Stimulated activated CD4-positive, alpha-beta T cell treated with anti-CD3 and anti-CD28 coated beads, Interleukin-12 subunit alpha, Interleukin-12 subunit beta, amount 100 ng/mL, for 24 hours (primary cell): ENCODE results near the gene CHPF2.
A peak's percentile ranks its signal among the peaks of the same experiment; 100 is the strongest.

Source experiments
- DNase-seq, 2 experiments: peaks; one replicate each; pipeline ENCODE4 v3.0.0-alpha.2; 2020; ENCODE audit warnings: low read depth in 2 of 2

The CHPF2 gene

GRCh38 chr7:151206914-151207313 lies 25.4 kb upstream of the CHPF2 start:
- DNase-seq = no peak

- no peak for DNase-seq
Measured at GRCh38 chr7:151207315-151207714, 25.0 kb upstream of the CHPF2 start.

GRCh38 chr7:151207804-151208203 lies 24.5 kb upstream of the CHPF2 start:
- DNase-seq = no peak

DNA sequence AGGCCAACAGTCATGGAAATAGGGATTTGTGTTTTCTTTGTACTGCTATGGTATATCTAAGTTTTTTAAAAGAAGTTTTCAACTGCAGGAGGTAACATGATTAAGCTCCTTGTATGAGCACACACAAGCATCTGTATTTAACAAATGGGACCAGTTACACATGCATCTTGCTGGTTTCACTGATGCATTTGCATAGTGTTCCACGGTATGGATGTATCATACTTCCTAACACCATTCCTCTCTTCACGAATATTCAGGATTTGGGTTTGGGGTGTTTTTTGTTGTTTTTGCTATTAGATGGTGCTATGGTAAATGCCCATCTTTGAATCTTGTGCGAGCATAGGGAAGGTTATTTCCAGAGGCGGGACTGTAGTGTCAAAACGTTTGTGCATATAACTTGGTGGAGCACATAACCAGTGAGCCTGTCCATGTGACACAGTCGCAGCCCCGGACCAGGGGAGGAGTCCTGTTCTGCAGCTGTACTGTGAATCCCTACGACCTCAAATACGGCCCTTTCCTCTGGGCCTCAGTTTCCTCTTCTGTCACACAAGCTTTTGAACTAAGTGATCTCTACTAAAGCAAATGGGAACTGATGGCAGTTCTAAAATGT lies 23.9 kb upstream of the CHPF2 start:
- DNase-seq = no peak

DNA sequence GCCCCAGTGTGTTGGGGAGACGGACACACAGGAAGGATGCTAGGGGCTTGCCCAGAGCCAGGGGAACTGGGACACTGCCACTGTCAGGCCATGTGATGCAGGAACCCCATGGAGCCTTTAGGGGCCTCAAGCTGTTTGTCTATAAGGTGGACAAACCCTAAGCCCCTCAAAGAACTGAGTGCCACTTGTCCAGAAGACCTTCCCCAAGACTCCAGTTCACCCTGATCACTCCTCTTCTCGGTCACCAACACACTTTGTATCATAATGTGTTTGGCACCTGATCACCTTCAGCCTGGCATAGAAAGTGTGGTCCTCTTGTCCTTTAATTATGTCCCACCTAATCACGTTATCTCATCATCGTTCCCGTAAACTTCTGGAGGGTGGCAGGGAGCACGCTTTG lies 22.7 kb upstream of the CHPF2 start:
- DNase-seq = no peak

- DNase-seq = no peak
Measured at GRCh38 chr7:151210087-151210854, 22.0 kb upstream of the CHPF2 start, which contains the start of gene H2BK1. H2BK1 (minus strand) TSS chr7:151210488; CDS start chr7:151210318, 170 bp downstream.

GRCh38 chr7:151211155-151211772 lies 21.0 kb upstream of the CHPF2 start:
- no peak for DNase-seq

DNA sequence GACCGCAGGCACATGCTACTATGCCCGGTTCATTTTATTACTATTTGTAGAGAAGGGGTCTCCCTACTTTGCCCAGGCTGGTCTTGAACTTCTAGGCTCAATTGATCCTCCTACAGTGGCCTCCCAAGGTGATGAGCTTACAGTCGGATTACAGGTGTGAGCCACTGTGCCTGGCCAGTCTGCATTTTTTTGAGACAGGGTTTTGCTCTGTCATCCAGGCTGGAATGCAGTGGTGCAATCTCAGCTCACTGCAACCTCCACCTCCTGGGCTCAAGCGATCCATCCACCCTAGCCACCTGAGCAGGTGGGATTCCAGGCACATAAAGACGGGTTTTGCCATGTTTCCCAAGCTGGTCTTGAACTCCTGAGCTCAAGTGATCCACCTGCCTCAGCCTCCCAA lies 19.7 kb upstream of the CHPF2 start:
- DNase-seq = no peak

GRCh38 chr7:151213826-151214225 lies 18.5 kb upstream of the CHPF2 start:
- no peak for DNase-seq

- no peak for DNase-seq
Measured at GRCh38 chr7:151215396-151215795, 16.9 kb upstream of the CHPF2 start.

DNA sequence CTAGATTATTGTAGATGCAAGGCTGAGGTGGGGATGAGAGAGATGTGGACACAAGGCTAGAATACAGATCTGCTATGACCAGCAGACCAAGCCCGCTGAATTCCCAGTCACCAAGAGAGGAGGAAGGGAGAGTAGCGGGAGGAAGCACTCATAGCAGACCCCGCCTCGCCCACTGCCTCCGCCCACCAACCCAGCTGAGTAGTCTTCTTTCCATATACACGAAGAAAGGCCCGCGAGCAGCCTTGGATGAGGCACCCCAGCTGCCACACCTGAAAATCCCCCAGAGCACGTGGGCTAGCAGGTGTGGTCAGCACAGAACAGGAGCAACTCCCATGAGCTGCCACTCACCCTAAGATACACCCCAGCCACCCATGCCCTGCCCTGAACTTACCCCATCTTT lies 14.1 kb upstream of the CHPF2 start:
- no peak for DNase-seq

GRCh38 chr7:151223728-151224127 lies 8.6 kb upstream of the CHPF2 start:
- no peak for DNase-seq

- DNase-seq = no peak
Measured at GRCh38 chr7:151225948-151226510, 6.3 kb upstream of the CHPF2 start.

DNA sequence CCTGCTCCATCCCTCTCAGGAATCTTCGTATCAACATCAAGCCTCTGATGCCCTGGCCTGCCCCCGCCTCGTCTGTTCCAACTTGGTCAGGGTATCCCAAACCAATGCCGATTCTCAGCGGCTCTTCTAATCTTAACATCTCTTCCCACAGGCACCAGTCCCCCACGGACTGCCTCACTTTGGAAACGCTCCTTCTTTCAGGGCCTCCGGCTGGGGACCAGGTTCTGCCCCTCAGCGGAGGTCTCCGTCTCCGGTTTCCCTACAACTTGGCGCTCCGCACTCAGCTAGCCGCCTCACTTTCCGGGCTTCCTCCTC lies 5.8 kb upstream of the CHPF2 start:
- DNase-seq = no peak

DNA sequence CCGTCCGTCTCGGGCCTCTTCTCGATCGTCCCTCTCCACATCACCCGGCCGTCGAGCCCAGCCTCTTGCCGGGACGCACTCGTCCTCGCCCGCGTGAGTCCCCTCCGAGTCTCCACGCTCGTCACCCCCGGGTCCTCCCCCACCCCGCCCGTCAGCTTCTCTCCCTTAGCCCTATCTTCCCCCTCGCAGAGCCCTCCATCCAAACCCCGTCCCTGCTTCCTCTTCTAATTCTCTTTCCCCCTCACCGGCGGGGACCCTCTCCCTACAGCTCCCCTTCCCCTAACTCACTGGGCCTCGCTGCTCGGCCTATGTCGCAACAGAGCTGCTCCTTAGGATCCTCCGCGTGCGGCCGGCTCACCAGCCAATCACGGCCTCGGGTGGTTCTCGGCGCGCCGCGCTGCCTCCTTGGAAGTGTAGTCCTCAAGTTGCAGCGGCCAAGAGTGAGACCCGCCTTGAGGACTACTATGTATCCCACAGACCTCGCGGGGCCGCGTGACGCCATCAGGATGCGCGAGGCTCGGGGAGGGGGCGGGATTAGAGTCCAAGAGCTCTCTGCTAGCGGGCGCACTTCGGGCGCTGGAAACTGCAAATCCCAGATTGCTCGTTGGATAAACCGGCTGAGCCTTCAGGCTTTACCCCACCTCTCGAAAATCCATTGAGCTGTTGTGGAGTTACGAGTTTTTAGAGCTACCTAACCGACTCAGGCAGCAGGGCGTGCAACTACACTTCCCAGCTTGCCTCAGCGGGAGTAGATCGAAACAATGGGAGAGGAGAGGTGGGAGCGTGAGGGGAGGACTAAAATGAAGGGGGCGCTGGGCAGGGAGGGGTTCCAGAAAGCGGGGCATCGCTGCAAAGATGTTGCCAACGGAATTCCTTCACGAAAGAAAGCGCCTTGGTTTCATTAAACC lies 5.2 kb upstream of the CHPF2 start, which contains the start of gene ABCF2:
Gene ABCF2, minus strand, starts transcription at position 331 of the 908 bp plus-strand sequence. CDS start 747 bp downstream, outside the sequence.
- peak; percentile 97 to 98 for DNase-seq

DNA sequence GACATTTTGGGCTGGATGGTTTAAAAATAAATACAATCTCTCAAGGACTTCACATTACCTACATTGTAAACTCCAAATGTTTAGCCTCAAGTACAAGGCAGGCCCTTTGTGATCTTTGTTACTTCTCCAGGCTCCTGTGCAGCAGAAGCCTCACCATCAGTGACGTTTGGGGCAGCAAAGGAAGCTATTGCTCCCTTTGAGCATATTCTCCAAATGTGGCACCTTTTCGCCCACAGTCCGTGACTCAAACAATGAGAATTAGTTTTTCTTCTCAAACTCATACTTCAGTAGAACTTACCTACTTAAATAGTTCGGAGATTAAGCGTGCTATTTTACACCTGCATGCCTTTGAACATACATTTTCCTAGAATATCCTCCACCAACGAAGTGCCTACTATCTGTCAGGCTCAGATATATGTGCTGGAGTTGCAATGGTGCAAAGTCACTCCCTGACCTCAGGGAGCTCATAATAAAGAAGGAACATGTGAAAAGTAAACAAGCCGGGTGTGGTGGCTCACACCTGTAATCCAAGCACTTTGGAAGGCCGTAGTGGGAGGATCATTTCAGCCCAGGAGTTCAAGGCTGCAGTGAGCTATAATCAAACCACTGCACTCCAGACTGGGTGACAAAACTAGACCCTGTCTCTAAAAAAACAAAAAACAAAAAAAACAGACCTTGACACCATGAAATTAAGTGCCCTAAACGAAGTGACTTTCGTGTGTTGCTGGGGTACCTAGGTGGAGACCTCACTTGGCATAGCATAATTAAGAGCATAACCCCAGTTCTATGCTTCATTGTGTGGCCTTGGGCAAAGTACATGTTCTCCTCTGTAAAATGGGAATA lies 4.0 kb upstream of the CHPF2 start:
- no peak for DNase-seq

DNA sequence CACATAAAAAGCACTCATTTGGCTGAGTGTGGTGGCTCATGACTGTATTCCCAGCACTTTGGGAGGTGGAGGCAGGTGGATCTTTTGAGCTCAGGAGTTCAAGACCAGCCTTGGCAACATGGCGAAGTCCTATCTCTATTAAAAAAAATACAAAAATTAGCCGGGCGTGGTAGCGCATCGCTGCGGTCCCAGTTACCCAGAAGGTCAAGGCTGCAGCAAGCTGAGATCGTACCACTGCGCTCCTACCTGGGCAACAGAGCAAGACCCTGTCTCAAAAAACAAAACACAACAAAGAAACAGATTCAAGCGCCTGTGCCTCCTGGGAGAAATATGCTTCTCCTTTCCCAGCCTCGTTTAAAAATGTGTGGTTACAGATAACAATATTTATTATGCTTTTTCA lies 3.0 kb upstream of the CHPF2 start:
- DNase-seq = no peak

DNA sequence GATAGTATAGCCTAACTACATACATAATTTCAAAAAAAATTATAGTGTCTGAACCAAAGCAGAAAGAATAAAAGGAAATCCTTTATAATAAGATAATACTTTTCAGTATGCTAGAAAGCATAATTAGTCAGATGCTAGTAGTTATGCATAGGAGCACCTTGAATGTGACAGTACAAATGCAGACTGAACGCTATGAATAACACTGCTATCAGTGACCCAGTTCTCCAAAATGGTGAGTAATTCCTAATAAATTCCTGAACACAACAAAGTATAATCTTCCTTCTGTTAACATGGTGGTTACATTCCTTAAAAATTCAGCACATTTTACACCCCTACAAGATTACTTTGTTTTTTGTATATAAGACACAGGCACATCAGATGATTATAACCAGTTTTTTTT lies 1.2 kb upstream of the CHPF2 start:
- no peak for DNase-seq

DNA sequence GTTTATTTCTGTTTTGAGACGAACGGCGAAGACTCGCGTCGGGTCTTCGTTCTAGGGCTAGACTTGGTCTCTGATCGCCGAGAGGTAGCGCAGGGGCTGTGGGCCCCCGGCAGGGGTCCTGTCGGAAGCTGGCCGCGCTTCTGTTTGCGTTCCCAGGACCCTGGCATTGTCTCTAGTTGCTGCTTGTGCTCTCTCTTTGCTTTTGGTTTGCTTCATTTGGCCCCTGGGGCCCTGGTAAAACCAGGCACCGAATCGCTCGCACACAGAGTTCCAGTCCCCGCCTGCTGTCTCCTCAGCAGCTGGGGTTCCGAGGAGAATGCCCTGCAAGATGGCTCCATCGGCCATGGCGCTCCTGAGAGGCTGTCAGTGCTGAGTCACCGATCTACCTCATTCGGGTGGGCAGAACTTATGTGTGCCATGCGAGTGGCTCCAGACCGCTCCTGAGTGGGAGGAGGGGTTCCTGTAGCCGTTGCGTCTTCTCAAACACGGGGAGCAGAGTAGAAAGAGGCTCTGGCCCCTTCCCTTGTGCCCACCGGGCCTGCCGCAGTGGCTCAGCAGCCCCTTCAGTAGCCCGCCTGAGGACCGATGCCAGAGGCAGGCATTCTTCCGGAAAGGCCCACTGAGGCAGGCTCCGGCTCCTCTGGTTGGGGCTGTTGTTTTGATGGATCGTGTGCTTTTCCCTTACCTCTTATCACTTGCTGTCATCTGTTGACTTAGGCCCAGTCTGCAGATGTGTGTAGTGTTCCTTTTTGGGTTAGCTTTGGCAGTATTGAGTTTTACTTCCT lies 826 bp downstream of the CHPF2 start:
- peak; percentile 65 to 66 for DNase-seq

GRCh38 chr7:151233804-151234203 lies 1.5 kb downstream of the CHPF2 start:
- no peak for DNase-seq
